ENCODE results near the gene DIPK1B. TPM values are rescaled to one million over a fixed set of nuclear protein-coding genes. Genes with fewer than 3 reads are reported as not detected.
A peak's percentile ranks its signal among the peaks of the same experiment; 100 is the strongest.
"Not testable (repeated sequence)": the region's sequence is repeated elsewhere in the genome, so short reads cannot be mapped to it uniquely, and the experiment has no call there.

The DIPK1B gene
- total RNA-seq, 1 donor from 2014 or later: 46.3 TPM

- H3K4me1 Mint-ChIP-seq: peaks cover 5% of the 10 kb centered on the region
- no peaks in the 10 kb centered on the region for H3K27me3 Mint-ChIP-seq (ENCODE audit: low read depth)
- TF ChIP-seq CTCF (conservative IDR thresholded peaks at IDR 0.05): no peak
- no peak overlapping the region for H3K4me3 Mint-ChIP-seq
- no peaks in the 10 kb centered on the region for H3K9me3 Mint-ChIP-seq
- DNase-seq (ENCODE audit: low read depth, low spot score): no peak
- H3K36me3 Mint-ChIP-seq (ENCODE audit: low read depth): no peaks in the 10 kb centered on the region
- no peak overlapping the region for H3K27ac Mint-ChIP-seq (ENCODE audit: unreplicated experiment)
Observed at GRCh38 chr9:136759001-136759400, 46.6 kb downstream of the DIPK1B start.

DNA sequence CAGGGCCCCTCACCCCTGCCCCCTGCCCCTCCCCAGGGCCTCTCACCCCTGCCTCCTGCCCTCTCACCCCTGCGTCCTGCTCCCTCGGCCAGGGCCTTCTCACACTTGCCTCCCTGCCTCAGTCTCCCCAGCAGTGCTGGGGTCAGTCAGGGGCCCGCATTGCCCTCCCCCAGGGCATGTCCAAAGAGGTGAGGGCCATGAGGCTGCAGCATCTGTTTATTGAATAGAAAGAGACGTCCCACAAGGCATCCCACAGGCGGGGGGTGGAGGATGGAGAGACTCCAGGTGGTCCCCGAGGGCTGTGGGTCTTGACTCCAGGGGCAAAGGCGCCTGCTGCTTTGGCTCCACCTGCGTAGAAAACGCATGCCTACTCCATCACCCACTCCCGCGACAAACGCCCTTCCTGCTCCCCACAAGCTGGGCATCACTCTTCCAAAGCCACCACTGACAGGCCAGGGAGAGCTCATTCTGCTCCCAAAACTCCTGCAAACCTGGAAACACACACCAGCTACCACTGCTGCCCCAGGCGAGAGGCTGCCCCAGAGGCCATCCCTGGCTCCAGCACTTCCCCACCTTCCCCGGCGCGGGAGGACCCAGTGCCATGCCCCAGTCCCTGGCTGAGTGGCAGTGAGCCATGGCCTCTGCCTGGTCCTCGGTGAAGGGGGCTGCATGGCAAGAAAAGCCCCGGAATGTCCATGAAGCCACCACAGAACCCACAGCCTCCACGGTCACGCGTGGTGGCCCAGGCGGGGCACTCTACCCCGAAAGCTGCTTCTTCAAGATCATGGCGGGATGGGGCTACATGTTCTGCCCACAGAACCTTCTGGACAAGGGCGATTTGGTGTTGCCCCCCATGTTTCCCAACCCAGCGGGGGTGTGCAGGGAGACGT lies 47.3 kb downstream of the DIPK1B start:
- Mint-ChIP-seq H3K9me3 (no peaks in the 10 kb centered on the region), H3K27ac (ENCODE audit: unreplicated experiment) (no peak overlapping the region), H3K36me3 (ENCODE audit: low read depth) (no peaks in the 10 kb centered on the region), H3K27me3 (ENCODE audit: low read depth) (no peaks in the 10 kb centered on the region), H3K4me1 (peaks cover 5% of the 10 kb centered on the region), H3K4me3 (no peak overlapping the region)
- no peak for TF ChIP-seq CTCF (conservative IDR thresholded peaks at IDR 0.05)
- no peak for DNase-seq (ENCODE audit: low read depth, low spot score)

GRCh38 chr9:136760424-136760823 lies 48.1 kb downstream of the DIPK1B start:
- DNase-seq (ENCODE audit: low read depth, low spot score): no peak
- H3K36me3 Mint-ChIP-seq (ENCODE audit: low read depth): no peaks in the 10 kb centered on the region
- H3K4me1 Mint-ChIP-seq: peaks cover 5% of the 10 kb centered on the region
- H3K27ac Mint-ChIP-seq (ENCODE audit: unreplicated experiment): no peak overlapping the region
- no peak overlapping the region for H3K4me3 Mint-ChIP-seq
- H3K9me3 Mint-ChIP-seq: no peaks in the 10 kb centered on the region
- H3K27me3 Mint-ChIP-seq (ENCODE audit: low read depth): no peaks in the 10 kb centered on the region
- no peak for TF ChIP-seq CTCF (conservative IDR thresholded peaks at IDR 0.05)

- not testable (repeated sequence) for H3K4me1 Mint-ChIP-seq; H3K27me3 Mint-ChIP-seq (ENCODE audit: low read depth); H3K4me3 Mint-ChIP-seq; H3K9me3 Mint-ChIP-seq; H3K27ac Mint-ChIP-seq (ENCODE audit: unreplicated experiment); H3K36me3 Mint-ChIP-seq (ENCODE audit: low read depth)
- TF ChIP-seq CTCF (conservative IDR thresholded peaks at IDR 0.05): peak; percentile 65
- peak; percentile 70 for DNase-seq (ENCODE audit: low read depth, low spot score)
Observed at GRCh38 chr9:136760834-136761544, 48.6 kb downstream of the DIPK1B start.

DNA sequence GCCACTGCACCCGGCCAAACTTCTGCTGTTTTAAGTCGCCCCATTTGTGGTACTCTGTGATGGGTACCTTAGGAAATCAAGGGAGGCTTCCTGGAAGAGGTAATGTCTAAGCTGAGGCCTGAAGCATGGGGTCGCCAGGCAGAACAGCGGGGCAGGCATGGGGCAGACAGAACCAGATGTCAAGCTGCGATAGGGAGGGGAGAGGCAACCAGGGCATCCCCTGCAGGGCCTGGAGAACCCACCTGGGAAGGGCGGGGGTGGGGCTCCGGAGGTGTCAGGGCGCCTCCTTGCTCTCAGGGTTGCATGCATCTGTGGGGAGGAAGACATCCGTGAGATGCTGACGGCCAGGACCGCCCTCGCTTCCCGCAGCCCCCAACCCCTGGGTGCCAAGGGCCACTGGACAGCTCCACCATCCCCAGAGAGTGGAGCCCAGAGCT lies 49.2 kb downstream of the DIPK1B start:
- H3K36me3 Mint-ChIP-seq (ENCODE audit: low read depth): no peaks in the 10 kb centered on the region
- H3K4me1 Mint-ChIP-seq: peaks cover 5% of the 10 kb centered on the region
- H3K9me3 Mint-ChIP-seq: no peaks in the 10 kb centered on the region
- peaks cover 3% of the 10 kb centered on the region for H3K27me3 Mint-ChIP-seq (ENCODE audit: low read depth)
- no peak for TF ChIP-seq CTCF (conservative IDR thresholded peaks at IDR 0.05)
- no peak overlapping the region for H3K27ac Mint-ChIP-seq (ENCODE audit: unreplicated experiment)
- no peak overlapping the region for H3K4me3 Mint-ChIP-seq
- DNase-seq (ENCODE audit: low read depth, low spot score): no peak

Data from neural crest cell (in vitro differentiated cells).